Measurements from ENCODE around the gene PRLH. TPM values are rescaled to one million over a fixed set of nuclear protein-coding genes. Genes with fewer than 3 reads are reported as not detected.

PRLH gene
- total and polyA plus RNA-seq, 4 donors = not detected

- no peaks in the 10 kb centered on the region for H3K36me3 ChIP-seq (ENCODE audit: control insufficient read depth in 4 of 4, insufficient read depth in 3 of 4, low read depth in 1 of 4, low read length in 3 of 4)
- H3K9ac ChIP-seq (ENCODE audit: low read depth in 1 of 2, low read length in 2 of 2) = no peak overlapping the region
- WGBS = 68% methylated on average over 14 of the region's 14 CpGs
- TF ChIP-seq NR2F2 (IDR thresholded peaks at IDR 0.05) (peak; percentile 13), RXRA (IDR thresholded peaks at IDR 0.05) (peak; percentile 26 to 30), EGR1 (IDR thresholded peaks at IDR 0.05; ENCODE audit: low read depth in 2 of 2) (no peak), RAD21 (IDR thresholded peaks at IDR 0.05) (peak in 1 of 2 donors; percentile 26), SP1 (IDR thresholded peaks at IDR 0.05) (peak; percentile 75), HNF4A (conservative IDR thresholded peaks at IDR 0.05) (peak; percentile 77 to 87), REST (IDR thresholded peaks at IDR 0.05) (peak; percentile 16), HNF4G (IDR thresholded peaks at IDR 0.05) (no peak)
- H3K9me3 ChIP-seq (ENCODE audit: control insufficient read depth in 4 of 4, low read length in 3 of 4) = no peaks in the 10 kb centered on the region
- H3K4me1 ChIP-seq (ENCODE audit: control insufficient read depth in 4 of 4, insufficient read depth in 4 of 4, low read length in 3 of 4) = peaks cover 0 to 21% (median 4%) of the 10 kb centered on the region in 4 donors
- no peak overlapping the region for H3K4me3 ChIP-seq (ENCODE audit: low read depth in 1 of 3, low read length in 3 of 3)
- peak overlapping the region; percentile 14 to 91 for H3K27ac ChIP-seq (ENCODE audit: low read depth in 1 of 2, low read length in 2 of 2)
- no peaks in the 10 kb centered on the region for H3K27me3 ChIP-seq (ENCODE audit: control insufficient read depth in 4 of 4, insufficient read depth in 4 of 4, low read length in 3 of 4)
- no peak for DNase-seq (ENCODE audit: low spot score)
Measured at GRCh38 chr2:237601453-237602116, 35.2 kb downstream of the PRLH start.

- Histone ChIP-seq H3K27ac (ENCODE audit: low read depth in 1 of 2, low read length in 2 of 2) (no peak overlapping the region), H3K27me3 (ENCODE audit: control insufficient read depth in 4 of 4, insufficient read depth in 4 of 4, low read length in 3 of 4) (no peaks in the 10 kb centered on the region), H3K4me1 (ENCODE audit: control insufficient read depth in 4 of 4, insufficient read depth in 4 of 4, low read length in 3 of 4) (peaks cover 0 to 21% (median 4%) of the 10 kb centered on the region in 4 donors), H3K9ac (ENCODE audit: low read depth in 1 of 2, low read length in 2 of 2) (no peak overlapping the region), H3K9me3 (ENCODE audit: control insufficient read depth in 4 of 4, low read length in 3 of 4) (no peaks in the 10 kb centered on the region), H3K36me3 (ENCODE audit: control insufficient read depth in 4 of 4, insufficient read depth in 3 of 4, low read depth in 1 of 4, low read length in 3 of 4) (no peaks in the 10 kb centered on the region), H3K4me3 (ENCODE audit: low read depth in 1 of 3, low read length in 3 of 3) (no peak overlapping the region)
- 90% methylated on average over 7 of the region's 7 CpGs for WGBS
- DNase-seq (ENCODE audit: low spot score) = no peak
- no peak for TF ChIP-seq JUND (IDR thresholded peaks at IDR 0.05)
- no peak for TF ChIP-seq EGR1 (IDR thresholded peaks at IDR 0.05; ENCODE audit: low read depth in 2 of 2)
- no peak for TF ChIP-seq ATF3 (IDR thresholded peaks at IDR 0.05)
Measured at GRCh38 chr2:237602409-237602808, 36.0 kb downstream of the PRLH start.

- no peak overlapping the region for H3K27ac ChIP-seq (ENCODE audit: low read depth in 1 of 2, low read length in 2 of 2)
- no peak overlapping the region for H3K4me3 ChIP-seq (ENCODE audit: low read depth in 1 of 3, low read length in 3 of 3)
- H3K4me1 ChIP-seq (ENCODE audit: control insufficient read depth in 4 of 4, insufficient read depth in 4 of 4, low read length in 3 of 4) = peaks cover 0 to 21% (median 4%) of the 10 kb centered on the region in 4 donors
- no peaks in the 10 kb centered on the region for H3K36me3 ChIP-seq (ENCODE audit: control insufficient read depth in 4 of 4, insufficient read depth in 3 of 4, low read depth in 1 of 4, low read length in 3 of 4)
- H3K9me3 ChIP-seq (ENCODE audit: control insufficient read depth in 4 of 4, low read length in 3 of 4) = no peaks in the 10 kb centered on the region
- TF ChIP-seq GABPA (IDR thresholded peaks at IDR 0.05 in 1 of 2, conservative IDR thresholded peaks at IDR 0.05 in 1 of 2) (peak in 1 of 2 donors; percentile 22), TAF1 (conservative IDR thresholded peaks at IDR 0.05) (no peak)
- H3K9ac ChIP-seq (ENCODE audit: low read depth in 1 of 2, low read length in 2 of 2) = no peak overlapping the region
- 85% methylated on average over 13 of the region's 13 CpGs for WGBS
- H3K27me3 ChIP-seq (ENCODE audit: control insufficient read depth in 4 of 4, insufficient read depth in 4 of 4, low read length in 3 of 4) = no peaks in the 10 kb centered on the region
- DNase-seq (ENCODE audit: low spot score) = no peak
Measured at GRCh38 chr2:237603049-237603717, 36.8 kb downstream of the PRLH start.

All from liver (tissue), 9 donors.